Activated CD4-positive, alpha-beta T cell treated with anti-CD3 and anti-CD28 coated beads, Interleukin-2, amount 50 U/mL, for 4 hours (primary cell): ENCODE data around the gene CRYBA4.

Experiments used
- DNase-seq, 2 experiments: peaks; one replicate each; pipeline ENCODE4 v3.0.0-alpha.2; 2020

CRYBA4 gene

DNA sequence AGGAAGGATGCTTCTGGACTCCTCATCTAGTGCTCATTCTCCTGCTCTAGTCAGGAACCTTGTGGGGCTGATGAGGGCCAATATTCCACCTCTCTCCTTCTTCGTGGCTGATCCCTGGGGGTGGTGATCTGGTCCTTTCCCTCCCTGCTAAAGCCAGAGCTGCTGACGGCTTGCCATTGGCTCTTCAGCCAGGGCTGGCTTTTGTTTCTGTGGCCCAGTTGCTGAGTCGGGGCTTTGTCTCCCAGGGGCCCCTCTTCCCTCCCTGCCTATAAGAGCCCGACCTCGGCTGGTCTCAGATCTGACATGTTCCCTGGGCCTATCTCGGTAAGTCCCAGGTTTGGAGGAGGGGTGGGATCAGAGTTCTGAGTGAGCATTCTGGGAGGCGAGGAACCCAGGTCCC is at the start of gene CRYBA4:
CRYBA4 (plus strand) TSS at position 301 of the 400 bp plus-strand sequence. CDS start 634 bp downstream, outside the sequence.
- no peak for DNase-seq

DNA sequence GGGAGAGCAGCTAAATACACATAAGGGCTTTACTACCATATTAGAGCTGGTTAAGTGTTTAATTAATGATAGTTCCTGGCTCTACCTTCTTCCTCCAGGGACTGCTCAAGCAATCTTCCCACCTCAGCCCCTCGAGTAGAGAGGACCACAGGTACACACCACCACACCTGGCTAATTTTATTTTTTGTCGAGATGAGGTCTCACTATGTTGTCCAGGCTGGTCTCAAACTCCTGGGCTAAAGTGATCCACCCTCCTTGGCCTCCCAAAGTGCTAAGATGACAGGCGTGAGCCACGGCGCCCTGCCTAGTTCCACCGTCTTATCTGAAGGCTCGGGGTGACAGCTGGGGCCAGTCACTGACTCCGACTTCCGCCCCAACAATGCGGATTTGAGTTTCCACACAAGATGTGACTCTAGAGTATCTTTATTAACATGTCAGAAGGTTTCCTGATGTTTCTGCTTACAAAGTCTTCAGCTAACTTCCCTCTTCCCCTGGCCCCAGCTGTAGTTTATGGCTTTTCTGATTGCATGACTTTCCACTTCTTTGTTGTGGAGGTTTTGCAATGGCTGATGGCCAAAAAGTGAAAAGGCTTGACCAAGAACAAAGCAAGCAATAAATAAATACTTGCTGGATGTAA is 48.6 kb upstream of the CRYBA4 start:
- no peak for DNase-seq

DNA sequence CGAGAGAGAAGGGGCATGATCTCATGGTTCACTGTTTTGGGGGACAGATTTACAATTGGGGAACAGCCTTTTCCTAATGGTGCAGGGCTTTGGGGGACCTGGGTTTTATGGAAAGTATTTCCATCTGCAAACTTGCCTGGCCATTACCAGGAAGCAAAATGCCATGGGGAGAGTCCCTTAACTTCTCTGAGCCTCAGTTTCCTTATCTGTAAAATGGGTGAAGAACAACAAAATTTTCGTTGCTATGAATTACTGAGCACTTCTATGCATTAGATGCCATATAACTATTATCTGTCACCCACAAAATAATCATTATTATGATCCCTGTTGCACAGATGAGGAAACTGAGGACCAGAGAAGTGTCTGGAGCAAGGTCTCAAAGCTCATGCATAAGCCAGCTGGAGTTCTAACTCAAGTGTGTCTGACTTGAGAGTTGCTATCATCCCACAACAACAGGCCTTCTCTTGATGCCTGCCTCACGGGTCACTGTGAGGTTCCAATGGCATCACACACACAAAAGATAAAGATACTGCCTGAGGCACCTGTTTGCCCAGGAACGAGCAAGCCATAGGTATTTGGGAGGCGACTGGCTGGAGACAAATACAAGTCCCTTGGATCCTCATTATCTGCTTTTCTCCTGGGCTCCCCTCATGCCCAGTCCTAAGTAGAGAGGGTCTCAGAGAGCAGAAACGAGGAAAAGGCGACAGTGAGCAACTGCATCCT is 47.6 kb upstream of the CRYBA4 start:
- no peak for DNase-seq

DNA sequence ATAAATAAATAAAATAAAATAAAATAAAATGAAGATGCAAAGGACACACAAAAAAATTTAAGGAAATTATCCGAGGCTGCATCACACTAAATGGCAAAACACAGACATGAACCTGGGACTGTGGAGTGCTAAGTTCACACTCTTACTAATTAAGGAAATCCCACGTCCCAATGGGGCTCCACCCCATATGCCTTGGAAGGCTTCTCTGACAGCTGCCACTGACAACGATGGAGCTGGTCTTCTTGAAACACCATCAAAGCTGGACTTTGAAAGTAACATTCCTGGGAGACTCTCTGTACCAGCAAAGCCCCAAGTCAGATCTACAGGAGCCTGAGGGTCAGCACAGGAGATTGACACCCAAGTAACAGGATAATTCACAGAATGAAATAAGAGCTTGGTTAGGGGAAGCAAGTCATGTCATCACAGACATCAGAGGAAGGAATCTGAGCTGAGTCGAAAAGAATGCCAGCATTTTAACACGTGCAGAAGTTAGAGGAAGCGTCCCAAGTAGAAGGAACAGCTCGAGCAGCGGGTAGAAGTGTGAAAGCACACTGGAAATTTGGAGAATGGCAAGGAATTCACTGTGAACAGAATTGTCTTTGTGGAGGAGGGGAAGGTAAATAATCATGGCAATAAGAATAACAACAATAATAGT is 45.6 kb upstream of the CRYBA4 start:
- DNase-seq, result no peak

DNA sequence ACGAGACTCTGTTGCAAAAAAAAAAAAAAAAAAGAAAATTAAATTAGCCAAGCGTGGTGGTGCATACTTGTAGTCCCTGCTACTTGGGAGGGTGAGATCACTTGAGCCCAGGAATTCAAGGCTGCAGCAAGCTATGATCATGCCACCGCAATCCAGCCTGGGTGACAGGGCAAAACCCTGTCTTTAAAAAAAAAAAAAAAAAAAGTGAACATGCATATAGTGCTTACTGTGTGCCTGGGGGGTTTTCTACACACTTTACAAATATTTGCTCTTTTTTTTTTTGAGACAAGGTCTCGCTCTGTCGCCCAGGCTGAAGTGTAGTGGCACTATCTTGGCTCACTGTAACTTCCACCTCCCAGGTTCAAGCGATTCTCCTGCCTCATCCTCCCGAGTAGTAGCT is 44.7 kb upstream of the CRYBA4 start:
- DNase-seq, result no peak

DNA sequence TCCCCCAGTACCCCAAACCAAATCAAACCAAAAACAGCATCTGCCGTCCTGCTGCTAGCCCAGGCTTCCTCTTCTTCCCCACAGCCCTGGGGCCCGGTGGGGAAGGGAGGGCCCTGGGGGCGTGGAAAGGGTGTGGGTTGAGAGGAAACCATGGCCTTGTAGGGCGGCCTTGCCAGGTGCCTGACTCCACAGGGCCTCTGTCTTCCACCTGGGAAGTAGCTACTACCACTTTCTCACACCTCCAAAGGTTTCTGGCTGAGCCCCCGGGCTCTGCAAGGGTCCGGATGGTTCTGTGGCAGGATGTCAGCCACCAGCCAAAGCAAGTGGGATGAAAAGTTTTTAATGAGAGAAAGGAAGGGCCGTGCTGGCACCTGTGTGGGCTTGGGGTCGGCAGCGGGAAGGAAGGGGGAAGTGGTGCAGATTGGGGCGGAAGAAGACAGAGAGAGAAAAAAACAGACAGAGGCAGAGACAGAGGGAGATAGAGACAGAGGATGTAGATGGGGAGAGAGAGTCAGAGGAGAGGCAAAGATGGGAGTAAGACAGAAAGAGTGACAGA is 42.4 kb upstream of the CRYBA4 start:
- DNase-seq, result peak; percentile 31 to 39

DNA sequence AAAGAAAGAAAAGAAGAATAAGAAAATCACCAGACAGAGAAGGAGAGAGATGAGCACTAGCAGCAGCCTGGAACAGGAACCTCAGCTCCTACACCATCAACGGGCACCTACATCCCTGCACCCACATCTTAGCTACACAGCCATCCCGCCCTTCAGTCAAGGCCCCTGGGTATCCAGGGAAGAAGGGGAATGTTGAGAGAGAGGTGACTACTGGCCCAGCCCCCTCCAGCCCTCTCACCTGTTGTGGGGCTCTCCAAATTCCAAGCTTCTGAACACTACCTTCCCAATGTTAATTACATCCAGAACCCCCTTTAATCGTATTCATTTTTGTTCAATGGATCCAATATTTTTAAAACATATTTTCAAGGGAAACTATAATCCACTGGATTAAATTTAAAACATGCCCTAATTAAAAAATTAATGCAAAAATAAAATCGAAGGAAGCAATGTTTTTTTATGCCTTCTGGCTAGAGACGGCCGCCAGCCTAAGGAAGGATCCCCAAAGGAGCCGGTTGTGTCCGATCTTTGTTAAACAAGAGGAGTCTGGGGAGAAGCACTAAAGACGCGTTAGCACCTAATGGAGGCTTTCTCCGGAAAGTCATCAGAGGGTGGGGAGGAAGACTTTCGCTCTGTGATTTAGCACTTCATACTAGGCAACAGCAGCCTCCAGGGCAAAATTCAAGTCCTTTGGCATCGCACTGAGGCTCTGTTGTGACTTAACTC is 41.4 kb upstream of the CRYBA4 start:
- DNase-seq, result no peak

DNA sequence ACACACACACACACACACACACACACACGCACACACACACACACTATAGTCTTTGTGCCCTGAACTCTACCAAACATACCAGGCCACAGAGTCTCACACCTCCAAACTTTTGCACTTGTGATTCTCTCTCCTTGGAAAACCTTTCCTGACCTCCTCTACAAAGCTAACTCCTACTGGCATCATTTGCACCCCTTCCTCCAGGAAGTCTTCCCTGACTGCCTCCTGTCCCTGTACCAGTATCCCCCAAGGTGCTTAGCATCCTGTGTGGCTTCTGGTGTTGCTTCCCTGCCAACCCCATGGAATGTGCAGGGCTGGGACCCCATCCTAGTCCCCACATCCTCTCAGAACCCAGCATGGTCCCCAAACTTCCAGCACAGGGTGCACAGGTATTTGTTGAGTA is 40.7 kb upstream of the CRYBA4 start:
- no peak for DNase-seq

DNA sequence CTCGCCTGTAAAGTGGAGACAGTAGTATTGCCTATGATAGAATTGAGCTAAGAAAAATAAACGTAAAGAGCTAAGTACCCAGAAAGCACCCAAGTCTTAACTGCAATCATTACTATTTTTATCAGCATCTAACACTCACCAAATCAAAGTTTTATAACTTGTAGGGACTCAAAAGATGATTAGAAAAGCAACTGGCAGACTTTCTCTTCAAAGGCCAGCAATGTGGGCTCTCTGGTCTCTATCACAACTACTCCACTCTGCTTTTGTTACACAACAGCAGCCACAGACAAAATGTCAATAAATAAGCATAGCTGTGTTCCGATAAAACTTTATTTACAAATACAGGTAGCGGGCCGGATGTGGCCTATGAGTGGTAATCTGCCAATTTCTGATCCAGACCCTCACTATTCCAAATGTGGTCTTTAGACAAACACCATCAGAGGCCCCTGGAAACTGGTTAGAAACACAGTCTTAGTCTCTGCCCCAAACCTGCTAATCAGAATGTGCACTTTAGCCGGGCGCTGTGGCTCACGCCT is 40.1 kb upstream of the CRYBA4 start:
- DNase-seq, result no peak

DNA sequence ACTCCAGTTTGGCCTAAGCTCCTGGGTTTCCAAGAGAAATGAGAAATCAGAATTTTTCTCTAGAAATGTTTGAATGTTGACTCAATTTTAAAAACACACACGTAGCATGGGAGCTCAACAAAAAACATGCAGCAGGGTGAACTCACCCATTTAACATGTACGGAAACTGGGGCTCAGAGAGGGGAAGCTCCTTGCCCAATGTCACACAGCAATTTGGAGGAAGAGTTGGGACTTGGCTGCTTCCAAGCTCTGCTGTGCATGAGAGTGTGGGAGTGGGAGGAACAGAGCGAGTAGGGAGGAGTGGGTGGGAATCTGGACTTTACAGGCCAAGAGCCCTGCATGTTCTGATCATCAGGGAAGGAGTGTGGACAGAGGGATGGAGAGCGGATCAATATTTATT is 37.8 kb upstream of the CRYBA4 start:
- DNase-seq, result no peak

DNA sequence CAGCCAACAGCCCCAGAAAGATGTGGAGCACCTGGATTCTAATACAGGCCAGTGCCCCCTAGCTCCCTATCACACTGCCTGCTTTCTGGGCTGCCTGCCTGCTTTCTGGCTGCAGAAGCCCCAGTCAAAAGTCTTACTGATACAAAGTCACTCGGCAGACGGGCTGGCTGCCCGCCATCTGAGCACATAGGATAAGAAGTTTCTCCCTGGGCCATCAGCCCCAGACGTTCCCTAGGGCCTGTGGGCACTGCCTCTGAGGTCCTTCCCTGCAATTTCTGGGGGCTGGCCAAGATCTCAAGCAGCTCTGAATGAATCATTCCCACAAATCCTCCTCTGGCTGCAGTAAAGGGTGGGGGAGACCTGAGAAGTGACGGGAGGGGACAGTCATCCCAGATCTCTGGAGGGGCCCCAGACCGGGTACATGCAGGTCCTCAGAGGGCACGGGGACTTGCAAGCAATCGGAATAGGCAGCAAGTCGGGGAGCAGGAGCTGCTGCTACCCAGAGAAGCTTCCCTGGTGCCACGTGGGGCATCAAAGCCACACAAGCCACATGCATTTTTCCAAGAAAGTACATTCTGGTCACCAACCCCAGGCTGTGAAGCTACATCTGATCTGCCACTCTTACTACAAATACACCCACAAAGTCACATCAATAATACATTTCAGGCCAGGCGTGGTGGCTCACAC is 36.5 kb upstream of the CRYBA4 start:
- no peak for DNase-seq

DNA sequence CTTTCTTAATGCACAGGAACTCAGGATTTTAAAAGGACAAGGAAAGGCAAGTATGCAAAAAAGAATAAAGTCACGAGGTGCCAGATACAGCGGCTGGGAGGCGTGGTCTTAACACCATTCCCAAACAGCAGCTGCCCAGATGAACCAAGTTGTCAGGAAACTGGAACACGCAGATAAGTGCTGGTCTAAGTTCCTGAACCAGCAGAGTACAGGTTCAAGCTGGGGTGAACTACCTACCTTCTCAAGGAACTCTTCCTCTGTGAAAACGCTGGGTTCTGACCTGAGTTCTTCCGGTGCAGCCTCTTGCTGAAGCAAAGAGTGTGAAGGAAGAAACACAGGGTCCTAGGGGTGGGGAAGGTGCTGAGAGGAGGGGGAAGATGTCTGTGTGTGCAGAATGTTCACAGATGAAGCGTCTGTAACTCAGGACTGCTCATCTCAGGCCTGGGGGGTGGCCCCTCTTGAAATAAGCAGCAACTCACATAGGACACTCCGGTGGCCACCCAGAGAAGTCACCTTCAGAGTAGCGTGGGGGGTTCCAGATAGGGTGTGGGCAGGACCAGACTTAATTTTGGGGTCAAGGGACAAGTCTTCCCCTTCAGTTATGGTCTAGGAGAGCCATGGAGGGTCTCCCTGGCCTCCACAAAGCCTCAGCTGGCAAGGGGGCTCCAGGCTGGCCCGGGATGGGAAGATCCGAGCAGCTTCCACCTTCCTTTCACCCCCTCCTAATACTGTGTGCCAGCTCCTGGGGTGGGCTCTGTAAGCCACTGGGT is 35.0 kb upstream of the CRYBA4 start:
- no peak for DNase-seq

DNA sequence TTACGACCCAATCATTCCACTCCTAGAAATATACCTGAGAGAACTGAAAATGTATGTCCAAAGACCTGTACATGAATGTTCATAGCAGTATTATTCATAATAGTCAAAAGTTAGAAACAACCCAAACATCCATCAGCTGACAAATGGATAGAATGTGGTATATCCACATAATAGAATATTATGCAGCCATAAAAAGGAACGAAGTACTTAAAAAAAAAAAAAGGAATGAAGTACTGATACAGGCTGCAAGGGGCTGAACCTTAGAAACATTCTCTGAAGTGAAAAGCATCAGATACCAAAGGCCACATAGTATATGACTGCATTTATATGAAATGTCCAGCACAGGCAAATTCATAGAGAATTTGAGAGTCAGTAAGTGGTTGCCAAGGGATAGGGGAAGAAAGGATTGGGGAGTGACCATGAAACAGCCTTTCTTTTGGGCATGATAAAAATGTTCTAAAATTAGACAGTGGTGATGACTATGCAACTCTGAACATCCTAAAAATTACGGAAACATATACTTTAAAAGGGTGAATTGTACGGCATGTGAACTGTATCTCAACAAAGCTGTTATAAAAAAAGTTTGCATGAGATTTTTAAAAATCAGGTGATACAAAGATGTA is 33.7 kb upstream of the CRYBA4 start:
- DNase-seq, result no peak

DNA sequence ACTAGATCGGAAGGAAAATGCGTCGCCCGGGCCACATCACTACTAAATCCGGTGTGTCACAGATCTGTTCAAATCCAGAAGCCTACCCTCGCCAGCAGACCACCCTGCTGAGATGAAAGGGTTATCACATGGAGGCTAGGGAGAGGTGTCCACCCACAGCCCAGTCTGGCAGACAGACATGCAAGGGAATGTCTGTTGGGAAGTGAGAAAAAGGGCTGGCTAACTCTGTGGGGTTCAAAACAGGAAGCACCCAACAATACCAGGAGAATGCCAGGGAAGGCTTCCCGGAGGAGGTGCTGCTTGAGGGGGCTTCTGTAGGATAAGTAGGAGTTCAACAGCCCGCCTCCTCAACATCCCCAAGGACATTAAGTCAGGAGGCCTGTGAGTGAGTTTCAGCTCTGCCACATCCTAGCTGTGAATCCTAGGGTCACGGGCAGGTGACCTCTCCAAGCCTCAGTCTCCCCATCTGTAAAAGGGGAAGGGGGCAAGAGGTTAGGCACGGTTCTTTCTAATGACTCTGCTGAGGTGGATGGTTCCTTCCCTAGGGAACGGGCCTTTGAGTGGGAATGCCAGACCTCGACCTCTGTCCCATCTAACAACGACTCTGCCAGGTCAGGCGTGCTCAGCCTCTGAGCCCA is 32.9 kb upstream of the CRYBA4 start:
- no peak for DNase-seq

DNA sequence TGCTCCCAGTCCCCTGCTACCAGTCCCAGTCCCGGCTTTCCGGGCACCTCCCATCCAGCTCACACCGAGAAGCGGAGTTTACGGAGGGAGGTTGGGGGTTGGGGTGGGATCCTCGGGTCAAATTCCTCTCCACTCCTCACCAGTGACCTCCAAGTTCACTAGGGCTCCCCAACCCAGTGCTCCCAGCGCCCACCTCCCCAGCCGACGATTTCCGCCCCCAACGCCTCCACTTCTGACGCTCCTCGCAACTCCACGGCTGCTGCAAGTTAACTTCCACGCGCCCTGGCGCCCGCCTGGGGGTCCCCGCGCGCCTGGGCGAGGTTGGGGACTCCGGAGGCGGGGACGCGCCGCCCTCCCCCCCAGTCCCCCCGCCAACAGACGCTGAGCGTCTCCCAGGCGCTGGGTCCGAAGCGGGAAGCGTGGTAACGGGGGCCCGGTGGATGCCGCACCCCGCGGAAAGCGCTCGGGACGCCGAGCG is 32.4 kb upstream of the CRYBA4 start:
- peak; percentile 28 to 39 for DNase-seq

DNA sequence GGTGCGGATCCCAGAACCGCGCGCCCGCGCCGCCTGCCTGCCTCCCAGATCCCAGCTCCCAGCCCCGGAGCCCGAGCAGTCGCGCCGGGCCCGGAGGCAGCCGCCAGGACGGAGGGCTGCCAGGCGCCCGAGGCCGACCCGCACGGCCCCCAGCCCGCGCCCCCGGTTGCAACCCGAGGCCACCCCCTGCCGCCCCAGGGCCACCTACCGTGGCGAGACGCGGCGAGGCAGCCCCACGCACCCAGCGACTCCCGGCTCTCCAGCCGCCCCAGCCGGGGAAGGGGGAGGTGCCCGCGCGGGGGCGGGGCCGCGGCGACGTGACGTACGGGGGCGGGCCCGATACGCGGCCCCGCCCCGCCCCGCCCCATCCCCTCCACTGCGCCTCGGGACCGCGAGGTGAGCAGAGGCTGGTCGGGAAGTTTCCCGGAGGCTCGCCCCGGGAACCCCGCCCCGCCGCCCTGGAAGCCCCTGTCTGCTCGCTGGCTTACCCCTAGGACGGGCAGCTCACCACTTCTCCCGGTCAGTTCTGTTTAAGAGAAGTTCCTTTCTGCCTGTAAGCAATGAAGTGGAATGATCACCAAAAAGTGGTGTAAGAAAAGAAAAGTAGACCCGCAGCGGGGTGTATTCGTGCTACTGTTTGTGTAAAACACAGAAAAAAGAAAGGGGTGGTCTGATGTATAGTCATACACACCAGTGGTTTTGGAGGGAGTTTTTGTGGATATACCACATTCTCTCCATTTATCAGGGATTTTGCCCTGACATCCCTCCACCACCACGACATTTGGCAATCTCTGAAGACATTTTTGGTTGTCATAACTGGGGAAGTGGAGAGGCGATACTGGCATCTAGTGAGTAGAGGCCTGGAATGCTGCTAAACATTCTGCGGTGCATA is 31.7 kb upstream of the CRYBA4 start, which contains the start of gene TPST2:
TPST2 (minus strand) TSS at position 288 of the 892 bp plus-strand sequence. CDS start 48,502 bp downstream, outside the sequence.
- peak; percentile 65 to 67 for DNase-seq

DNA sequence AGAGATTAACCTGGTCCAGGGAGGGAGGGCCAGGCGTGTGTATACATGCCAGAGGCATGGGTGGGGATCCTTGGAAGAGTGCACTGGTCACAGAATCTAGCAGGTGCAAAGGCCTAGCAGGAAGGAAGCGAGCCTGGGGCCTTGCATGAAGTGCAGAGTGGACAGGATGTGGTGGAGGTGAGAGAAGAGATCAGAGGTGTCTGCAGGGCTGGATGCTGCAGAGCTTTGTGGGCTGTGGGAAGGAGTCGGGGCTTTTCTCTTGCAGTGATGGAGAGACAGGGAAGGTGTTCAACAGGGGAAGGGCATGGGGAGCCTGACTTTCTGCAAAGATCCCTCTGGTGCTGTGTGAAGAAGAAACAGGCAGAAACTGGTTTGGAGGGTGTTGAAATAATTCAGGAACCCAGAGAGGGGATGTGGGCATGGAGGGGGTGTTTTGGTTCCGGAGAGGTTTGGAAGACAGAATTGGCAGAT is 29.3 kb upstream of the CRYBA4 start:
- DNase-seq, result no peak

DNA sequence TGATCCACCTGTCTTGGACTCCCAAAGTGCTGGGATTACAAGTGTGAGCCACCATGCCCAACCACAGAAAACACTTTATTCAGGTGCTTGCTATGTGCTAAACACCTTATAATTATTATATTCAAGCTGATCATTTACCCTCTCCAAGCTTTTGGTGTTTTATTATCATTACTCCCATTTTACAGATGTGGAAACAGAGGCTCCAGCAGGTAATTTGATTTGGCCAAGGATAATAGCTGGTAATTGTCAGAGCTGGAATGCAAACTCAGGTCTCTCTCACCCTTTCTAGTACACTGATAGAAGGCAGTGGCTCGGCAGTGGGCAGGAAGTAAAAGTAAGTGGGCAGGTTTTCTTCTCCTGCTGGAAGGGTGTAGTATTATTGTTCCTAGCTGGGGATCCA is 28.0 kb upstream of the CRYBA4 start:
- no peak for DNase-seq

DNA sequence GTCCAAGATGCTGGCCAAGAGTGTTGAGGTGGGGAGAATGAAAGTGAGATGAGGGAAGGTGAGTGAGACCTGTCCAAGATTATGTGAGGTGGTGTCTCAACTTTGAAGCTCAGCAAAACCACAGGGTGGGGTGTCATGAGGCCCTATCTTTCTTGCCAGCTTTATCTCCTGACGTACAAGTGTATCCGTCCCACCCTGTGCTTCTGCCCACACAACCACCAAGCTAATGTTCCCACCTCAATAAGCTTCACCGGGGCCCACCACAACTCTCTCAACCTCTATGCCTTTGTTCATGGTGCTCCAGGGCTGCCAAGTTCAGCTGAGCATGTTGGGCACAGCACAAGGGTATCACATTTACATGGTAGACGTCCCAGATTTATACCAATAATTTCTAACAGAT is 24.7 kb upstream of the CRYBA4 start:
- no peak for DNase-seq
